GM19025 (cell line): ENCODE results near the gene HIVEP2.

Experiments
- ATAC-seq: cut with Tn5 transposase; IDR thresholded peaks from one replicate; pipeline ENCODE4 v1.9.1; 2021; ENCODE audit warnings: mild to moderate bottlenecking, low read depth, moderate library complexity; ENCODE audit not compliant: unreplicated experiment

HIVEP2 gene

DNA sequence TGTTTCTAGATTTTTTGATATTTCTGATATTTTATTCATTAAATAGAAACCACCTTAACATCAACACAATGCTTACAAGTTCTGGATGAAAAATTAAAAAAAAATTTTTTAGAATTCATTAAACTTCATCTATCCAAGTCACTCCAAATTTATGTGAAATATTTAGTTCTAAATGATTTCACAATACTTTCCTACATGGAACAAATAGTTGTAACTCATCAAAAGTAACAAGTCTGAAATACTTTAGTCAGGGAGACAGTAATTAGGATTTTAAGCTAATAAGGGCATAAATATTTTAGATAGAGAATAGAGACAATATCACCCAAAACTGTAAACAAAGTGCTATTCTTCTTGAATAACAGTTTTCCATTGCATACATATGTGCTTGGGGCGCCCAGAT, 147.8 kb downstream of the HIVEP2 start:
- no peak for ATAC-seq

DNA sequence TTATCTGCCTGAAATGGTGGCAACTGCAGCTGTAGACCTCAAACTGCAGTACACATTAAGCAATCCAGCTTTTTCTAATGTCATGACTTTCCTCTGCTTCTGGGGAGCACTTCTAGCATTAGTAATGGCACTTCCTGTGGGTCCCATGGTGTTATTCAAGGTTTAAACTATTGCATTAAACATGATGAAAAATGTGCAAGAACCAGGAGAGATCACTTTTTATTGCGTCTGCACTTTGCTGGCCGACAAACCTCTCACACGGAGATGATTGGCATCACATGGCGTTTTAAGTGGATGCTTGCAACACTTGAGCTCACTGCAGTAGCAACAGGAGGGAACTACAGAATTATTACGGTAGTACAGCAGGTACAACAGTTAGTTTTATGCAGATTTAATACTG, 148.4 kb downstream of the HIVEP2 start:
- no peak for ATAC-seq

DNA sequence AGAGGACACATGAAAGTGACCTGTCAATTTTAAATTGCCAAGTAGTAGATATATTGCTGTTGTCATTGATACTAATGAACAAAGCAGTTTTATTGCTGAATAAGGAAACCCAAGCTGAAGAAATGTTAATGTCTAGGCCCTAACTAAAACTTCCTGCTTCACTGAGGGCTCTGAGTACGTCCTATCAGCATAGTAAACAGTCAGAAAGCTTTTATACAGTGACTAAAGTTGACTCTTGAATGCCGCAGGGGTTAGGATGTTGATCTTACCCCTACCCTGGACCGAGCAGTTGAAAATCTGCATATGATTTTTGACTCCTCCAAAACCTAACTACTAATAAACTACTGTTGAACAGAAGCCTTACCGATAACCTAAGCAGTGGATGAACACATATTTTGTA, 149.0 kb downstream of the HIVEP2 start:
- ATAC-seq: no peak

GRCh38 chr6:142794424-142794823, 150.6 kb downstream of the HIVEP2 start:
- no peak for ATAC-seq

DNA sequence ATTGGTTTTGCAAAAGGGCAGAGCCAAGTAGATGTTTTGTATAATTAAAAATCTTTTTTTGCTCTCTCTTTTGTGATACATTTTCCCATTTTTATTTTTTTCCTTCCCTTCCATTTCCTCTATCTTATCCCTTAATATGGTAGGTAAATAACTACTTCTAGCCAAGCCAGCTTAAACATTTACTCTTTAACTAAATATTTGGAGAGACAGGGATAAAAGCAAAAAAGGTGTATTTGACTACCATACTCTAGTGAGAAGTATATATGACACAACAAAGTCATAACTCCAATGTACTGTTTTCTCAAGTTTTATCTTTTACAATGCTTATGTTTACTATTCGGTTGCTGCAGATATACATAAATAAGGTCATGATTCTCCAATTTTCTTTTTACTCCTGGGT, 154.7 kb downstream of the HIVEP2 start:
- ATAC-seq: no peak

DNA sequence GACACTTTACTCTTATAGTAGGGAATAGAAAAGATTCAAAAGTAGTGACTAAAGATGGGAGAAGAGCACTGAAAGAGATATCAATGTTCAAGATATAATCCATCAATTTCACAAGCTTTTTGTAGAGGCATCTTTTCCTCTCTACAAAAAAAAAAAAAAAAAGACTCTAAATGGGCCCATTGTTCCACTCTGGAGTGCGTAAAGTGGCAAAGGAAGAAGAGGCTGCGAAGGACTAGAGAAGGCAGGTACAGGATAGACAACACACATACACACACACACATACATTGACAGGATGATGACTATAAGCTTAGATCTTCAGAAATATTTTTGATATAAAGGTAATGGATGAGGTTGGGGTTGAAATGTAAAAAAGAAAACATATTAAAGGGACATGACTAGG, 157.6 kb downstream of the HIVEP2 start:
- ATAC-seq: no peak

DNA sequence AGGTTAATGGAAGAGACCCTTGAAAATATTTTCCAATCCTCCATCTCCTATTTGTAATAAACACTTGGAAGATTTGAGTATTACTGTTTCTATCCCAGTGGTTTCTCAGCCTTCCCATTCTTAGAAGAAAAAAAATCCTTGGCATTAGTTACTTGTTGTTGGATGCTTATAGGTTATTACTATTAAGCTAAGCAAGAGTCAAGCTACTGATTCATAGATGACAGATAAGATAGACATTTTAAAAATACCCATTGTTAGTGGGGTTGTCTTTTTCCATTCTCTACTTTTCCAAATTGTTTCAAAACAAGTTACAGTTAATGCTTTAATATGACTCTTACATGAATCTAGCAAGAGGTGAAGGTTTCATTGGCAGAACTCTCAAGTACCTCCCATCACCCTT, 158.5 kb downstream of the HIVEP2 start:
- ATAC-seq: no peak

DNA sequence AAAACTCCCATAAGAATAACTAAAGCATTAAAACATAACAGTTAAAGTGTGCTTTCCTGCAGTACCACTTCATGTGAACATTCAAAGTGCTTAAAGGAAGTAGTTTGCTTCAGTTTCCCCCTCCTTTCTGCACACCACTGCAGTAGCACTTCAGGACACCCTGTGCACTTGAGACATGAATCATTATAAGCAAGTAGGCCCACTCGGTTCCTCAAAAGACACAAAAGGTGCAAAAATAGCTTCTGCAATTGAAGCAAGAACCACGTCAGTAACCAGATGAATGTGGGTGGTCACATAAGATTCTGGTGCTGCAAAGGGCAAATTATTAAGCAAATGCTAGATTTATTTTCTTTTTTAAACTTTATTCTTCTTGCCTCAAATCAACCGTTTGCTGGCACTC, 160.6 kb downstream of the HIVEP2 start:
- peak; percentile 95 for ATAC-seq

GRCh38 chr6:142783499-142783898, 161.5 kb downstream of the HIVEP2 start:
- no peak for ATAC-seq

DNA sequence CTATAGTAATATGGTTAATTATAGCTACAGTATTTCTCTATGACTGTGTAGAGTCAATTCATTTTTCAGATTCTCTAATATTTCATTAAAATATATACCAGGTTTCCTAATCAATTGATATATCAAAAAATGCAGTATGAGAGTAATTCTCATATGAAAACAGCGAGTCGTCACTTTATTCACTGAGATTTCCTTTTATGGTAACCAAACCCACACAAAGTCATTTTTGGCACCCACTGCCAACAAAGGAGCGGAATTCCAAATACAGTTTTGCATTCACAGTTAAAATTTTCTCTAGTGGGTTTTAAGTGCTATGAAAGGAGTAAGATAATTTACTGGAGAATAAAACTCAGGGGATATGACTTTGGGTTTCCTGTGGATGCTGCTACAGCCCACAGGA, 163.8 kb downstream of the HIVEP2 start:
- ATAC-seq: no peak

DNA sequence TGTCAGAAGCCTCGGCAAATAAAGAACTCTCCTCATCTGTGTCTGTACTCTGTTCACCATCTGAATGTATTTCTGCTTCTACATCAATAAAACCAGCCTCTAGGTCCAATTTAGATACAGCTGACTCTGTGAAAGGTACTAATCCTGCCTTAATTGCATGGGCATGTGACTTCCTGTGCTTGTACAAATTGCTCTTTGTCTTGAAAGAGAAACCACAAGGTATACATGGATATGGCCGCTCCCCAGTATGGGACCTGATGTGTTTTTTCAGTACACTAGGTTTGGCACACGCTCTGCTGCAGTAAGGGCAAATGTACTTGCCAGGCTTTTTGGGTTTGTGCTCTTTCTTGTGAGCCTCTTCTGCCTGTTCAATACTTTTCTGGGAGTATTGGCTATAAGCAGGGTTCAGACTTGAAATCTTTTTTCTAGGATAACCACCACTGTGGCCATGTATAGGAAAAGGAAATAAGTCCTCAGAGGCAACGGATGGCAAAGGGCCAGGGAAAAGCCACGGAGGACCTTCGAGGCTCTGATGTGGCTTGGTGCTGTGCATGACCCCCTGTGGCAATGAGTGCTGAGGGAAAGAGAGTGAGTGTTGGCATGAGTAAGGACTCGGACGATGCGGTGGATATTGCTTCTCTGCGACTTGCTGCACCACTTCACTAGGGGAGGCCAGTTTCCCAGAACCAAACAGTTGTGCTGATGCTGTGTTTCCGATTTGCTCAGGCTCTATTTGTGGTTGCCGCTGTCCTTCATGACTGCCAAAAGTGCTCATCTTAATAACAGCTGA, 170.9 kb downstream of the HIVEP2 start:
- ATAC-seq: no peak

DNA sequence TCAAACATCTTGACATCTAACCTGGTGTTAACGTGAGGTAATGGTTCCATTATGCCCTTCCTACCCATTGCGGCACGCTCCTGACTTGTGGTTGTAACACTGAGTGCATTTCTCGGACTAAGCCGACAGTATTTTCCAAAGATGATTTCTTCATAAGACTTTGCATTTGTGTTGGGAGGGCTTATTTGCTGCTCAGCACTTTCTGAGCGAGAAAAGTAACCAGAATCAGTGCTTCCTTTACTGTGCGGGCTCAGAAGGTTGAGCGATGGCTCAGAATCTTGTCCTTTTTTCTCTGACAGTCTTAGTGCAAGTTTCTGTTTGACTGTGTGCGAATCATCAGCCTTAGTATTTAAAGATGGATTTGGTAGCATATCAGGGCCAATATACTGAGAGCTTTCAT, 171.7 kb downstream of the HIVEP2 start:
- no peak for ATAC-seq

GRCh38 chr6:142771162-142771561, 173.8 kb downstream of the HIVEP2 start:
- no peak for ATAC-seq

DNA sequence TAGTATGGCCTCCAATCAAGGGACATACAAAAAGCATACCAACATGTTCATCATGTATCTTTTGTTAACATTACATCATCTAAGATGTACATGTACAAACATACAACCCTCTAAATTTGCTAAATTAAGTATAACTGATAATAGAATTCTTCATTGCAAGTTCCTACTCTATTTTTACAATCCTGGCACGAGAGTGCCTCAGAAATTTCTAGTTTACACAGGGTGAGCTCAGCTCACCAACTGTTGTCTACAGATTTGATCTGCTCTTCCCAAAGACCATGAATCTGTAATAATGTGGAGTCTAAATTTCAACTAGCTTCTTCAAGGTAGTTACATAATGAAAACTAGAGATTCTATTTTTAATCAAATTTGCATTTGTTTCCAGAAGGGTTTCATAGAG, 179.7 kb downstream of the HIVEP2 start:
- ATAC-seq: no peak

GRCh38 chr6:142764311-142764710, 180.7 kb downstream of the HIVEP2 start:
- ATAC-seq: no peak

DNA sequence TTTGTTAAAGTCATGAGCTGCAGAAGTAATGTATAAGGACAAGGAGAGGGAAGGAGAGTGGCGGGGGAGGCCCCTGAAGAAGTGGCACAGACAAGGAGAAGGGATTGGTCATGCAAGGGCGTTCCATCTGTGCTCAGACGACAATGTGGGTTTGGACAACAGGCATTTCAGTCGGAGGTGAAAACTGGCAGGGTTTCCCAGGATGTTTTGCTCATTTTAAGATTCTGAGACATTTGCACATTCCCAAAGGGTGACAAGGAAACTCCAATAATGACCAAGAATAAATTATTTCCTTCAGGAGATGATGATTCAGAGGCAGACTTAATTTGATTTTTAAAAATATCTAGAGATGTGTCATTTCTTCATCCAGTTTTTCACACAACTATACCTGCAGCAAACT, 181.8 kb downstream of the HIVEP2 start:
- ATAC-seq: no peak

GRCh38 chr6:142761756-142762155, 183.2 kb downstream of the HIVEP2 start:
- ATAC-seq: no peak

GRCh38 chr6:142760152-142760551, 184.8 kb downstream of the HIVEP2 start:
- ATAC-seq: no peak

DNA sequence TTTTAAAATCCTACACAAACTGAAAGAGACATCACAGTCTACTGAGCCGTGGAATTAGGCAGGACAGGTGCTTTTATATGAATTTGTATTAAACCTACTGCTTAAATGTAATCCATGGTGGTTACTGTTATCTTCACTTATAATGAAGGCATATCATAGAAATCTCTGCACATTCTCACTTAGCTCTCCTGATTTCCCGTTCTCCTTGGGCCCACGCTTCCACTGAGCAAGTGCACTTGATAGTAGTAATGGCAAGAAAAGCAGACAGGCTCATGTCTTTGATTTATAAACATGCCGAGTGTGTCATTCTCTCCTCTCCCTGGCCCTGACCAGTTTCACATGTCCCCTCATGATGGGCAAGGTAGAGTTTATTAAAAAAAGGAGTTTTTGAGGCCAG, 186.3 kb downstream of the HIVEP2 start:
- ATAC-seq: no peak

DNA sequence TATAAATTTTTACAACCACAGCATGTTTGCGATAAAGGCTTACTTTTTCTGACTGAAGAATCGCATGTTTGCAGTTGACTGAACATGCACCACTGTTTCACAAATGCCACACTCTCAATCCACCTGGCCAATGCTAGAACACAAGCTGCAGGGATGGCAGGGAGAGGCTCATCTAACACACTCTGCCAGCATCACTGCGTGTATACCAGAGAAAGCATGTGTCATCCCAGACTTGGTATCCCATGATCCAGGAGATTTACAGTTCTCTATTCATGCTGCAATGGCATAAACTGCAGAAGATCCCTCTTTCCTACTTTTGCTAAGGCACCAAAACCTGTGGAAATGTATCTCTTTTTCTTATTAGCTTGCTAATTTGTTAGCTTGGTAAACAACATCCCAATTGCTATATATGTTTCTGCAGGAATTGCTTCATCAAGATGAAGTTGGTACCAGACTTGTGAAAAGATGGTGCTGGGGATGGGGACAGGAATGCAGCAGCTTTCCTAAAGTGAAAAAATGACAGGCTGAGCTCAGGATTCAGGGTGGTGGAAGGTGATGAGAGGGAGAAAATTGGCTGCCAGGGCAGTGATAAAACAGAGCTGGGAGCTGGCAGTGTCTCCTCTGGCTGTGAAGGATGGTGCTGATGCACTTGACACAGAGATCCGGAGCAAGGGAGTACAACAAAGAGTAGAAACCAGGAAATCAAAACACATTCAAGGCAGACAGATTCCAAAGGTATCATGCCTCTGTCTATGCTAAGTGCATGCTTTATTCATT, 186.9 kb downstream of the HIVEP2 start:
- ATAC-seq: no peak

- no peak for ATAC-seq
Measured at GRCh38 chr6:142756215-142756630, 188.8 kb downstream of the HIVEP2 start.

- ATAC-seq: no peak
Measured at GRCh38 chr6:142753196-142753595, 191.8 kb downstream of the HIVEP2 start.
